GM11168 (cell line): ENCODE data around the gene GATC.
"Not testable (repeated sequence)": the region's sequence is repeated elsewhere in the genome, so short reads cannot be mapped to it uniquely, and the experiment has no call there.

Source experiments
- in situ Hi-C: fragments of 300-500 bp; cut with MboI; formaldehyde crosslinking; loops from one replicate; pipeline ENCODE4 v1.12.0; 2022; ENCODE audit warnings: low sequenced_read_pairs; ENCODE audit not compliant: unreplicated experiment

Gene GATC

GRCh38 chr12:120432772-120433525, 13.3 kb upstream of the GATC start:
- in situ Hi-C loops: loop anchor here (10.0 kb wide), 1 partner anchor 108 kb away; the partner anchor contains the start of gene PLA2G1B

GRCh38 chr12:120437735-120438494, 8.3 kb upstream of the GATC start, which contains the start of gene COX6A1:
COX6A1 (plus strand) TSS chr12:120438113; CDS start chr12:120438127, 14 bp downstream.
- in situ Hi-C loops: loop anchor here (10.0 kb wide), 1 partner anchor 113 kb away; the partner anchor contains the start of gene PLA2G1B

GRCh38 chr12:120438495-120439198, 7.6 kb upstream of the GATC start:
- in situ Hi-C loops: loop anchor here (10.0 kb wide), 1 partner anchor 114 kb away; the partner anchor contains the start of gene PLA2G1B

- in situ Hi-C loops: loop anchor here (10.0 kb wide), 1 partner anchor 115 kb away; the partner anchor contains the start of gene PLA2G1B
These were observed 6.5 kb upstream of the GATC start for GRCh38 chr12:120439646-120440247.

- in situ Hi-C loops: no loop called here
These were observed 1.6 kb upstream of the GATC start for GRCh38 chr12:120444676-120445075.

- in situ Hi-C loops: not testable (repeated sequence)
These were observed 567 bp downstream of the GATC start for GRCh38 chr12:120446844-120447178.

- in situ Hi-C loops: no loop called here
These were observed 1.7 kb downstream of the GATC start for GRCh38 chr12:120447992-120448391.

GRCh38 chr12:120452524-120452923, 6.3 kb downstream of the GATC start:
- in situ Hi-C loops: not testable (repeated sequence)

- in situ Hi-C loops: no loop called here
These were observed 7.0 kb downstream of the GATC start for GRCh38 chr12:120453060-120453750.

GRCh38 chr12:120453977-120454376, 7.7 kb downstream of the GATC start:
- in situ Hi-C loops: no loop called here

- in situ Hi-C loops: no loop called here
These were observed 9.1 kb downstream of the GATC start for GRCh38 chr12:120455302-120455701.

- in situ Hi-C loops: no loop called here
These were observed 10.9 kb downstream of the GATC start for GRCh38 chr12:120457133-120457532.

GRCh38 chr12:120460157-120460556, 13.9 kb downstream of the GATC start:
- in situ Hi-C loops: no loop called here

GRCh38 chr12:120462099-120462640, 15.9 kb downstream of the GATC start:
- in situ Hi-C loops: no loop called here

GRCh38 chr12:120463712-120464111, 17.5 kb downstream of the GATC start:
- in situ Hi-C loops: no loop called here

GRCh38 chr12:120465756-120466155, 19.5 kb downstream of the GATC start:
- in situ Hi-C loops: no loop called here

- in situ Hi-C loops: no loop called here
These were observed 20.5 kb downstream of the GATC start for GRCh38 chr12:120466560-120467315.

- in situ Hi-C loops: no loop called here
These were observed 21.2 kb downstream of the GATC start for GRCh38 chr12:120467439-120467838.
